ENCODE data around the gene UBD. TPM values are rescaled to one million over a fixed set of nuclear protein-coding genes. Genes with fewer than 3 reads are reported as not detected.

UBD gene
- total and polyA plus RNA-seq, 8 donors: 0.66 to 331 (median 6.3) TPM

DNA sequence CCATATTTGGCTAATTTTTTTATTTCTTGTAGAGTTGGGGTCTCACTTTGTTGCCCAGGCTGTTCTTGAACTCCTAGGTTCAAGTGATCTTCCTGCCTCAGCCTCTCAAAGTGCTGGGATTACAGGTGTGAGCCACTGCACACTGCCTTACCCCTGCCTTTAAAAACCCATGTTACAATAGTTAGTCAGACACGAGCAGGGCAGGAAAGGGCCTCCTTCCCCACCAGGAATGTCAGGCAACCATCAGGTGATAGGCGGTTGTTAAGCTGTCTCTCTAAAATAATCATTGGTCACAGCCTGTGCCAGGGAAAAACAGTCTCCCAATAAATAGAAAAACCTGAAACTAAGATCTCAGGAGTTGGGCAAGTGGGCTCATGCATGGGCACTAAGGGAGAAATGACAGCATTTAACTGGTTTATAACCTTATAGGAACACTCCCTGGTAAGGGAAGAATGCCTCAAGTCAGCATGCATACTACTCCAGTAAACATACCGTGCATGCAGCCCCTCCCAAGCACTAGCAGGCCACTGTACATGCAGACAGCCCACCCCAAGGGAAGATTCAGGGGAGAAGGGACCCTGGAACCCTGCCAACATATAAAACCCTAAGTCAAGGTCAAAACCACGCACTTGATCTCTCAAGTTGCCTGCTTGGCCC lies 33.8 kb upstream of the UBD start:
- H3K27me3 ChIP-seq: peaks cover 0 to 7% (median 0%) of the 10 kb centered on the region in 4 donors
- DNase-seq: no peak
- no peak for FAIRE-seq
- no peak overlapping the region for H3K4me3 ChIP-seq
- ATAC-seq: no peak
- no peaks in the 10 kb centered on the region for H3K36me3 ChIP-seq
- WGBS, 2 donors: 27 to 29% methylated on average over 4 of the region's 4 CpGs
- TF ChIP-seq, protein P1, sequence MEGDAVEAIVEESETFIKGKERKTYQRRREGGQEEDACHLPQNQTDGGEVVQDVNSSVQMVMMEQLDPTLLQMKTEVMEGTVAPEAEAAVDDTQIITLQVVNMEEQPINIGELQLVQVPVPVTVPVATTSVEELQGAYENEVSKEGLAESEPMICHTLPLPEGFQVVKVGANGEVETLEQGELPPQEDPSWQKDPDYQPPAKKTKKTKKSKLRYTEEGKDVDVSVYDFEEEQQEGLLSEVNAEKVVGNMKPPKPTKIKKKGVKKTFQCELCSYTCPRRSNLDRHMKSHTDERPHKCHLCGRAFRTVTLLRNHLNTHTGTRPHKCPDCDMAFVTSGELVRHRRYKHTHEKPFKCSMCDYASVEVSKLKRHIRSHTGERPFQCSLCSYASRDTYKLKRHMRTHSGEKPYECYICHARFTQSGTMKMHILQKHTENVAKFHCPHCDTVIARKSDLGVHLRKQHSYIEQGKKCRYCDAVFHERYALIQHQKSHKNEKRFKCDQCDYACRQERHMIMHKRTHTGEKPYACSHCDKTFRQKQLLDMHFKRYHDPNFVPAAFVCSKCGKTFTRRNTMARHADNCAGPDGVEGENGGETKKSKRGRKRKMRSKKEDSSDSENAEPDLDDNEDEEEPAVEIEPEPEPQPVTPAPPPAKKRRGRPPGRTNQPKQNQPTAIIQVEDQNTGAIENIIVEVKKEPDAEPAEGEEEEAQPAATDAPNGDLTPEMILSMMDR (IDR thresholded peaks at IDR 0.05): no peak
- intact Hi-C loops (cut with DNase I): no loop called here
- no peaks in the 10 kb centered on the region for H3K9me3 ChIP-seq
- no peak overlapping the region for H3K27ac ChIP-seq
- H3K4me1 ChIP-seq: no peaks in the 10 kb centered on the region

DNA sequence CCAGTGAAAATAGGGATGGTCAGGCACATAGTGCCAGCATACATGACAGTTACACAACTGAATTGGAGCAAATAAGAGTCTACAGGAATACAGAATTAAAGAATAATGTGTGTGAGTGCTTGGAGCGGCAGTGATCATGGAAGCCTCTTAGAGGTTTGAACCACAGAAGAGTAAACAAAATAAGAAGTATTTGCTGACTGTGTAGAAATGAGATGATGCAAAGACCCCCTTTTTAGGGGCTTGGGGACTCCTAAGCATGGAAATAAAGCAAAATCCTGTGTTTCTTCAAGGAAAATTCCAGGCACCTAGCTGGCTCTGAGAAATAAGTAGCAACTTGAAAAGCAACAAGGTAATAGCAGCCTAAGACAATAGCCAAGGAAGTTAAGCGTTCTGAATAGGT lies 32.1 kb upstream of the UBD start:
- Histone ChIP-seq H3K27ac (no peak overlapping the region), H3K27me3 (peaks cover 0 to 7% (median 0%) of the 10 kb centered on the region in 4 donors), H3K4me3 (no peak overlapping the region), H3K9me3 (no peaks in the 10 kb centered on the region), H3K4me1 (no peaks in the 10 kb centered on the region), H3K36me3 (no peaks in the 10 kb centered on the region)
- intact Hi-C loops (cut with DNase I): no loop called here
- DNase-seq (no peak), FAIRE-seq (no peak), ATAC-seq (no peak)
- TF ChIP-seq, protein P1 (IDR thresholded peaks at IDR 0.05): no peak
- 66 to 75% methylated on average over 2 of the region's 2 CpGs for WGBS, 2 donors

DNA sequence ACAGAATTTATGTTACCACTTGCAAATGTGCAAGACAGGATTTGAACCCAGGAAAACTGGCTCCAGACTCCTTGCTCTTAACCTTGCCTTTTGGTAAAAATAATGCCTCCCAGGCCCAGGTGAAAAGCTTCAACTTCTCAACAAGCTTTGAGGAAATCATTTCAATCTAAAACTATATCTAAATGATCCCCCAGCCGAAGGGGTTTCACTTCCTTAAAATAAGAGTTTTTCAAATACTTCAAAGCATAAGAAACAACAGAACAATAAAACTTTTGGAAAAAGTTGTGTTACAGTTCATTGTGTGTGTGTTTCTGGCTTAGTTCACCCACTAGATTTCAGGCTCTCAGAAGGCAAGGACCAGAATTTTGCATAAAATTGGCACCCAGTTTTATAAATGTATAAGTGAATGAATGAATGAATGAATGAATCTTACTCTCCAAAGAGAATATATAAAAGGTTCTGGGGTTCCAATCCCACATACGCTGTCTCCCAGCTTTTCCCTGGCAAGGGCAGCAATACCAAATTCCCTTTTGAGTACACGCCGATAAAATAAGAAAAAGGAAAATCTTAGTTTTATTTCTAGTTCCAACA lies 30.8 kb upstream of the UBD start:
- H3K4me1 ChIP-seq: no peaks in the 10 kb centered on the region
- 66 to 77% methylated on average over 4 of the region's 4 CpGs for WGBS, 2 donors
- no peak overlapping the region for H3K27ac ChIP-seq
- ATAC-seq (no peak), DNase-seq (no peak), FAIRE-seq (no peak)
- H3K36me3 ChIP-seq: no peaks in the 10 kb centered on the region
- TF ChIP-seq, protein P1 (IDR thresholded peaks at IDR 0.05): no peak
- intact Hi-C loops (cut with DNase I): no loop called here
- H3K9me3 ChIP-seq: no peaks in the 10 kb centered on the region
- H3K4me3 ChIP-seq: no peak overlapping the region
- H3K27me3 ChIP-seq: peaks cover 0 to 7% (median 0%) of the 10 kb centered on the region in 4 donors

DNA sequence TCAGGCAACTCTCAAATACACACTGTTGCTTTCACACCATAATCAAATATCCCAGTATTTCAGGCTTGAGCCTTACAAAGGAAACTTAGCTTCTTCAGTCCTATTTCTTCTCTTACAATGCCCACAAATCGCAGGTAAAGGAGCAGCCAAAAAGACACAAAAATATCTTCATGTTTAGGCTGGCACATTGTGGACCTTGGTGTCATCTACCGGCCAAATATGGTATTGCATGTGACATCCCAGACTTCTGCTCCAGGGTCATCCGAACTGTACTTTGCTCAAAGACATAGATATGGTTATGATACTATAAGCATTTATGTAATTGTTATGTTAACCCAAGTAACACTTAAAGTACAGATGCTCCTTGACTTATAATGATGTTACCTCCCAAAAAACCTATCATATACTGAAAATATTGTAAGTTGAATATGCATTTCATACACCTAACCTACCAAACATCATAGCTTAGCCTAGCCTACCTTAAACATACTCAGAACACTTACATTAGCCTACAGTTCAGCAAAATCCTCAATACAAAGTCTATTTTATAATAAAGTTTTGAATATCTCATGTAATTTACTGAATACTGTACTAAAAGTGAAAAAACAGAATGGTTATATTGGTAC lies 30.0 kb upstream of the UBD start:
- no peaks in the 10 kb centered on the region for H3K36me3 ChIP-seq
- DNase-seq (peak in 2 of 6 donors; percentile 14 to 64), ATAC-seq (peak; percentile 61 to 94 (median 90)), FAIRE-seq (no peak)
- peaks cover 0 to 7% (median 0%) of the 10 kb centered on the region in 4 donors for H3K27me3 ChIP-seq
- H3K4me1 ChIP-seq: no peaks in the 10 kb centered on the region
- no peak overlapping the region for H3K4me3 ChIP-seq
- intact Hi-C loops (cut with DNase I): loop anchor here in 1 of 3 donors (10.0 kb wide), 1 partner anchor 165 kb away; no protein-coding TSS in a partner anchor
- TF ChIP-seq, protein P1 (IDR thresholded peaks at IDR 0.05): peak; percentile 77 to 97 (median 96)
- no peak overlapping the region for H3K27ac ChIP-seq
- 0 to 2% methylated on average over 3 of the region's 3 CpGs for WGBS, 2 donors
- no peaks in the 10 kb centered on the region for H3K9me3 ChIP-seq
